OCI-LY7 (cell line): ENCODE results near the gene NEK2. TPM values are rescaled to one million over a fixed set of nuclear protein-coding genes. Genes with fewer than 3 reads are reported as not detected.
"Not testable (repeated sequence)": the region's sequence is repeated elsewhere in the genome, so short reads cannot be mapped to it uniquely, and the experiment has no call there.

ENCODE experiments used
- BruUV-seq: library from RNA; stranded (reverse); fragments of 400-500 nt; replicated peaks from 2 replicates; lab custom pipeline; 2021; lab: Mats Ljungman, UMichigan
- CTCF ChIA-PET: fragments of 300-600 bp; sonication (Branson Sonifier 250); formaldehyde crosslinking; loops from one replicate; lab custom pipeline; 2022; ENCODE audit warnings: antibody characterized with exemption; ENCODE audit not compliant: unreplicated experiment; lab: Charles Lee
- POLR2A ChIA-PET: fragments of 300-600 bp; sonication (Branson Sonifier 250); formaldehyde crosslinking; loops from one replicate; lab custom pipeline; 2022; ENCODE audit warnings: antibody characterized with exemption; lab: Charles Lee
- DNase-seq: peaks from one replicate; pipeline ENCODE4 v3.0.0-alpha.2; 2015; ENCODE audit warnings: low spot score
- H2AFZ ChIP-seq: fragments of 200-600 bp; sonication (generic), shearing (Covaris generic); 2 replicates; pipeline ENCODE4 v1.6.1; 2014; ENCODE audit warnings: mild to moderate bottlenecking, antibody characterized with exemption, low read length, moderate library complexity
- H3K27ac ChIP-seq: fragments of 200-600 bp; sonication (generic); 2 replicates; pipeline ENCODE4 v1.5.1; 2014; ENCODE audit warnings: mixed run types, low read depth, mild to moderate bottlenecking, moderate library complexity, low read length, inconsistent platforms; ENCODE audit not compliant: poor library complexity, severe bottlenecking
- H3K36me3 ChIP-seq: fragments of 200-600 bp; sonication (generic); 2 replicates; pipeline ENCODE4 v1.6.1; 2014; ENCODE audit warnings: mild to moderate bottlenecking, antibody characterized with exemption, low read length, moderate library complexity, mixed read lengths; ENCODE audit not compliant: insufficient read depth
- H3K4me1 ChIP-seq: fragments of 200-600 bp; sonication (generic); 2 replicates; pipeline ENCODE4 v1.5.1; 2014; ENCODE audit warnings: mild to moderate bottlenecking, low read length; ENCODE audit not compliant: insufficient read depth, poor library complexity, severe bottlenecking
- H3K4me2 ChIP-seq: fragments of 200-600 bp; sonication (generic); 2 replicates; pipeline ENCODE4 v1.6.1; 2014; ENCODE audit warnings: mild to moderate bottlenecking, low read length
- H3K4me3 ChIP-seq: fragments of 200-600 bp; sonication (generic); 2 replicates; pipeline ENCODE4 v1.5.1; 2014; ENCODE audit warnings: mild to moderate bottlenecking, low read depth, low read length; ENCODE audit not compliant: poor library complexity, severe bottlenecking
- H3K79me2 ChIP-seq: fragments of 200-600 bp; sonication (generic); 2 replicates; pipeline ENCODE4 v1.6.1; 2016; ENCODE audit warnings: low read depth, mild to moderate bottlenecking, low read length, moderate library complexity, mixed read lengths; ENCODE audit not compliant: insufficient read depth
- H3K9me2 ChIP-seq: fragments of 200-600 bp; sonication (generic); 2 replicates; pipeline ENCODE4 v1.6.1; 2016; ENCODE audit warnings: mild to moderate bottlenecking, low read length, mixed read lengths; ENCODE audit not compliant: insufficient read depth
- H3K9me3 ChIP-seq: fragments of 200-600 bp; sonication (generic); 2 replicates; pipeline ENCODE4 v1.6.1; 2014; ENCODE audit warnings: mild to moderate bottlenecking, mixed run types, low read length, mixed read lengths
- H4K20me1 ChIP-seq: fragments of 200-600 bp; sonication (generic); 2 replicates; pipeline ENCODE4 v1.6.1; 2014; ENCODE audit warnings: mild to moderate bottlenecking, antibody characterized with exemption, low read length, moderate library complexity, mixed read lengths; ENCODE audit not compliant: insufficient read depth
- EZH2phosphoT487 ChIP-seq: fragments of 200-600 bp; sonication (generic); IDR thresholded peaks from 2 replicates; pipeline ENCODE4 v1.6.1; 2018; ENCODE audit warnings: low read depth, borderline replicate concordance, mild to moderate bottlenecking, mixed run types, antibody characterized with exemption, low read length, moderate library complexity, mixed read lengths
- intact Hi-C: fragments of 100-400 bp; cut with micrococcal nuclease; formaldehyde crosslinking; loops from one replicate; pipeline ENCODE4 v1.10.0; 2022; ENCODE audit not compliant: unreplicated experiment
- total RNA-seq, 2 experiments: library from RNA; depleted of rRNA in 1 of 2; stranded (reverse); fragments of >200 nt in 1 of 2; shearing (Covaris generic) in 1 of 2; gene quantifications; 2 replicates each; pipeline ENCODE4 v1.2.3, GENCODE V29; 2014 to 2022
- TF ChIP-seq, protein P1 (sequence below): fragments of 200-600 bp; sonication (generic); conservative IDR thresholded peaks from 2 replicates; pipeline ENCODE4 v1.5.1; 2014; ENCODE audit warnings: mild to moderate bottlenecking, antibody characterized with exemption, low read length, moderate library complexity, mixed read lengths

NEK2 gene
- total RNA-seq, 2 experiments from 2014 or later: 55.9 to 69.0 TPM

- Histone ChIP-seq H3K9me3 (no peaks in the 10 kb centered on the region), H3K4me3 (no peak overlapping the region), H3K4me1 (peaks cover 42% of the 10 kb centered on the region), H3K4me2 (no peak overlapping the region), H3K9me2 (no peaks in the 10 kb centered on the region), H2AFZ (no peak overlapping the region), H3K79me2 (no peaks in the 10 kb centered on the region), H3K27ac (no peak overlapping the region), H3K36me3 (no peaks in the 10 kb centered on the region), H4K20me1 (0 out of 2 replicates have a peak, but pooled peaks cover 5% of the 10 kb centered on the region)
- ChIA-PET POLR2A (interaction anchor here (0.5 to 1.1 kb wide), 5 partner anchors 14 to 1369 kb away, joined by 3 to 7 read pairs (median 3); no protein-coding TSS in a partner anchor), CTCF (interaction anchor here (0.9 to 1.2 kb wide), 2 partner anchors 11 to 15 kb away, joined by 3 to 5 read pairs; no protein-coding TSS in a partner anchor)
- intact Hi-C loops: loop anchor here (5.0 kb wide), 2 partner anchors 247 to 592 kb away; partner anchors contain the start of gene PPP2R5A
- DNase-seq: no peak
- no peak for TF ChIP-seq EZH2phosphoT487
- TF ChIP-seq, protein P1, sequence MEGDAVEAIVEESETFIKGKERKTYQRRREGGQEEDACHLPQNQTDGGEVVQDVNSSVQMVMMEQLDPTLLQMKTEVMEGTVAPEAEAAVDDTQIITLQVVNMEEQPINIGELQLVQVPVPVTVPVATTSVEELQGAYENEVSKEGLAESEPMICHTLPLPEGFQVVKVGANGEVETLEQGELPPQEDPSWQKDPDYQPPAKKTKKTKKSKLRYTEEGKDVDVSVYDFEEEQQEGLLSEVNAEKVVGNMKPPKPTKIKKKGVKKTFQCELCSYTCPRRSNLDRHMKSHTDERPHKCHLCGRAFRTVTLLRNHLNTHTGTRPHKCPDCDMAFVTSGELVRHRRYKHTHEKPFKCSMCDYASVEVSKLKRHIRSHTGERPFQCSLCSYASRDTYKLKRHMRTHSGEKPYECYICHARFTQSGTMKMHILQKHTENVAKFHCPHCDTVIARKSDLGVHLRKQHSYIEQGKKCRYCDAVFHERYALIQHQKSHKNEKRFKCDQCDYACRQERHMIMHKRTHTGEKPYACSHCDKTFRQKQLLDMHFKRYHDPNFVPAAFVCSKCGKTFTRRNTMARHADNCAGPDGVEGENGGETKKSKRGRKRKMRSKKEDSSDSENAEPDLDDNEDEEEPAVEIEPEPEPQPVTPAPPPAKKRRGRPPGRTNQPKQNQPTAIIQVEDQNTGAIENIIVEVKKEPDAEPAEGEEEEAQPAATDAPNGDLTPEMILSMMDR: no peak
- BruUV-seq: no TSS peak
Measured at GRCh38 chr1:211695135-211695816, 19.9 kb upstream of the NEK2 start.

DNA sequence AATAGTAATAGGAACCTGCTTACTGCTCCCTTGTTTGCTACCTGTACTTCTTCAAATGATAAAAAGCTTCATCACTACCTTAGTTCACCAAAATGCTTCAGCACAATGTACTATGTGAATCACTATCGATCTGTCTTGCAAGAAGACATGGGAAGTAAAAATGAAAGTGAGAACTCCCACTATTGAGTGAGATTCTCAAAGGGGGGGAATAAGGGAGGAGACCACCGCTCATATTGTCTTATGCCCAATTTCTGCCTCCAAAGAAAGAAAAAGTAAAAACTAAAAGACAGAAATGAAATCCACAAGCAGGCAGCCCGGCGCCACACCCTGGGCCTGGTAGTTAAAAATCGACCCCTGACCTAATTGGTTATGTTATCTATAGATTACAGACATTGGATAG lies 18.5 kb upstream of the NEK2 start:
- H3K9me2 ChIP-seq, H3K9me3 ChIP-seq, BruUV-seq, DNase-seq, H3K79me2 ChIP-seq, H3K27ac ChIP-seq, H3K4me2 ChIP-seq, H2AFZ ChIP-seq, intact Hi-C loops, H4K20me1 ChIP-seq, H3K36me3 ChIP-seq, CTCF ChIA-PET, H3K4me3 ChIP-seq: not testable (repeated sequence)
- peaks cover 35% of the 10 kb centered on the region for H3K4me1 ChIP-seq
- POLR2A ChIA-PET: interaction anchor here (1.0 kb wide), 1 partner anchor 13 kb away, joined by 5 read pairs; no protein-coding TSS in a partner anchor

DNA sequence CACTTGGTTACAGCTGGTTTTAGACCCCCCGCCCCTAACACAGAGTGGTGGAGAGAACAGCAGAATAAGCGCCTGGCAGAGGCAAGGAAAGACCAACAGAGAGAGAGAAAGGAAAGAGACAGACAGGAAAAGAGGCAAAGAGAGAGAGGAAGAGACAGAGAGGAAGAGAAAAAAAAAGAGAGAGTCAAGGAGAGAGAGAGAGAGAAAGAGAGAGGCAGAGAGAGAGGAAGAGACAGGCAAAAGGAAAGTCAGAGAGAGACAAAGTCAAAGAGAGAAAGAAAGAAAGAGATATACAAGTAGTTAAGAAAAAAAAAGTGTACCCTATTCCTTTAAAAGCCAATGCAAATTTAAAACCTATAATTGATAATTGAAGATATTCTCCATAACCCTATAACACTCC lies 13.0 kb upstream of the NEK2 start:
- TF ChIP-seq EZH2phosphoT487: no peak
- TF ChIP-seq, protein P1: no peak
- no peak overlapping the region for H3K4me3 ChIP-seq
- no peak overlapping the region for H2AFZ ChIP-seq
- no peaks in the 10 kb centered on the region for H3K4me1 ChIP-seq
- H4K20me1 ChIP-seq: no peaks in the 10 kb centered on the region
- no peaks in the 10 kb centered on the region for H3K9me3 ChIP-seq
- no TSS peak for BruUV-seq
- H3K36me3 ChIP-seq: no peaks in the 10 kb centered on the region
- ChIA-PET CTCF (no interaction called here), POLR2A (no interaction called here)
- intact Hi-C loops: no loop called here
- no peak overlapping the region for H3K4me2 ChIP-seq
- no peaks in the 10 kb centered on the region for H3K9me2 ChIP-seq
- H3K79me2 ChIP-seq: no peaks in the 10 kb centered on the region
- DNase-seq: no peak
- no peak overlapping the region for H3K27ac ChIP-seq
